ENCODE results near the gene TAT.

GRCh38 chr16:71622088-71622487 lies 45.2 kb upstream of the TAT start:
- TF ChIP-seq POLR2A (IDR thresholded peaks at IDR 0.05; ENCODE audit: low read depth, low read length) = no peak
- TF ChIP-seq FOXK2 (IDR thresholded peaks at IDR 0.05) = no peak
- no peak for TF ChIP-seq RFX5 (IDR thresholded peaks at IDR 0.05; ENCODE audit: low read depth, low read length)
- no peak for TF ChIP-seq CTCF (IDR thresholded peaks at IDR 0.05 in 2 of 3, conservative IDR thresholded peaks at IDR 0.05 in 1 of 3; ENCODE audit: control insufficient read depth in 2 of 3, extremely low read depth in 1 of 3, insufficient read depth in 1 of 3, low read depth in 3 of 3, low read length in 3 of 3)
- TF ChIP-seq TBL1XR1 (IDR thresholded peaks at IDR 0.05; ENCODE audit: low read depth, low read length) = no peak
- no peak for TF ChIP-seq SIN3A (IDR thresholded peaks at IDR 0.05; ENCODE audit: low read depth, low read length)
- no peak for TF ChIP-seq HCFC1 (IDR thresholded peaks at IDR 0.05; ENCODE audit: low read length)
- TF ChIP-seq BCL3 (IDR thresholded peaks at IDR 0.05; ENCODE audit: borderline replicate concordance, insufficient read depth, low read depth, low read length, poor library complexity, severe bottlenecking) = no peak
- no peak for TF ChIP-seq REST (IDR thresholded peaks at IDR 0.05; ENCODE audit: low read depth, low read length)
